HG03045 (cell line): ENCODE measurements around the gene RTF2.
A peak's percentile ranks its signal among the peaks of the same experiment; 100 is the strongest.

Source experiments
- ATAC-seq: cut with Tn5 transposase; IDR thresholded peaks from one replicate; pipeline ENCODE4 v1.9.1; 2021; ENCODE audit warnings: mild to moderate bottlenecking, moderate library complexity; ENCODE audit not compliant: unreplicated experiment

The RTF2 gene

GRCh38 chr20:56468316-56469076 lies at the start of gene RTF2:
Gene RTF2 (plus strand): TSS chr20:56468627. CDS start chr20:56468698, 71 bp downstream.
- peak; percentile 98 for ATAC-seq

DNA sequence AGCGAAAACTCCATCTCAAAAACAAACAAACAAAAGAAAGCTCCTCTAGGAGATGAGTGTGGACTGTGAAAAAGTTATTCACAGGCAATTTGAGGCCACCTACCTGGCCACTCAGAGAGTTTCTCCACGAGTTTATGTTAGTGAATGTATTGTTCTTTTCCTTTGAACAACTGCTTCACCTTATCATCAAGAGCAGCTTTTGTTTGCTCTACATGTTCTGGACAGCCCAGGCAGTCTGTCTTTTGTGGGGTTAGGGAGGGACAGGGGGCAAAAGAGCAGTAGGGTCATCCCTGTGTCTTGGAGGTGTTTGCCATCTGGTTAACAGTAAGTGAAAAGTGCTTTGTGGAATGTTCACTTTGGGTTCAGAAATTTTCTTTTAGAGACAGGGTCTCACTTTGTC lies 48.4 kb upstream of the RTF2 start:
- ATAC-seq = no peak

DNA sequence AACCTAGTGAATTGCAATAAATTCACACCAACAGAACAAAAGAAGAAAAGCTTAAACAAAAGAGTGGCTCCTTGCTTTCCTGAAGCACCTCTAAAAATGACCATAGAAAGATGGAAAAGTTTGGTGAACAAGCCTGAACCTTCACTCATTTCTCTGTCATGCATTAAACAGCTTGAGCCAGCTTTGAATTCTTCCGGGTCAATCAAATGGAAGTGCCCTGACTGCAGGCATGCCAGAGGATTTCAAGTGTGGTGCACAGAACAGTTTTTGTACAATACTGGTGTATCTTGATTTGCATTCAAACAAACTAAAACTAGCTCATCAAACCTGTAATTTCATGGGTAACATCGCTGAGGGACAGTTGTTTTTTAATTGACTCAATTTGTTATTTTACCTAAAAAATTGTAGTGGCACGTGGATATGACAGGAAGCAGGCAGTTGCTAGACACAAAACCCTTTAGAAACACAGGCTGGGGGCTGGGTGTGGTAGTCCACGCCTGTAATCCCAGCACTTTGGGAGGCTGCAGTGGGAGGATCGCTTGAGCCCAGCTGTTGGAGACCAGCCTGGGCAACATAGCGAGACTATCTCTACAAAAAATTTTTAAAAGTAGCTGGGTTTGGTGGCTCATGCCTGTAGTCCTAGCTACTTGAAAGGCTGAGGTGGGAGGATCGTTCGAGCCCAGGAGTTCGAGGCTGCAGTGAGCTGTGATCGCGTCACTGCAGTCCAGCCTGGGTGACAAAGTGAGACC lies 47.3 kb upstream of the RTF2 start:
- ATAC-seq = no peak

DNA sequence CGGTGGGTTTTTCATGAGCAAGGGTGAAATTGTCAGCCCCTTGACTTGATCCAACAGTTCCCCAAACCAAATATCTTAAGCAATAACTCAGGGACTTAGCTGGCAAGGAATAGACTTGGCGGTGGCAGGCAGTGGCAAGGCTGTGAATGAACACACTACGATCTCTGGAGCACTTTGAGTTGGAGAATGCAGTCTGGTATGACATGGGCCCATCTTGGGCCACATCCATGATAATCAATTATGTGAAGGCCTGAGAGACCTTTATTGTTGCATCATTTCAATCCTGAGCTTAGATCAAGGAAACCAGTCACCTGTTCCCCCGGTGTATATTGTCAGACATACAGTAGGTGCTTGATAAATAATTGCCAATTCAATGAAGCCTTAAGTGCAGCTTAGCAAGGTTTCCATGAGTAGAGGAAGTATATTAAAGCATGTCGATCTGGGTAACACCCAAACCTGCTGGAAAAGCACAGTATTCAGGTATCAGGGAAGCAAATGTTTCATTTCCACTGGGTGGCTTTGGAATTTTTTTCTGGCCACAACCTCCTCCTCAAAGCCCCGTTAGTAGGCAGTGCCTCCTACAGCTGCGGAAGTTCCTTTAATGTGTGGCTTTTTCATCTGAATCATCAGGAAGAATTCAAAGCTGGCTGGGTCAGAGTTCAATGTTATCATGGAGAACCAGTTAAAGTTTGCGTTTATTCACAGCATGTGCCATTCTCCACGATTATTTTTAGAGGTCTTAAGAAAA lies 46.2 kb upstream of the RTF2 start:
- ATAC-seq = no peak

- no peak for ATAC-seq
Measured at GRCh38 chr20:56422824-56423189, 45.6 kb upstream of the RTF2 start.

DNA sequence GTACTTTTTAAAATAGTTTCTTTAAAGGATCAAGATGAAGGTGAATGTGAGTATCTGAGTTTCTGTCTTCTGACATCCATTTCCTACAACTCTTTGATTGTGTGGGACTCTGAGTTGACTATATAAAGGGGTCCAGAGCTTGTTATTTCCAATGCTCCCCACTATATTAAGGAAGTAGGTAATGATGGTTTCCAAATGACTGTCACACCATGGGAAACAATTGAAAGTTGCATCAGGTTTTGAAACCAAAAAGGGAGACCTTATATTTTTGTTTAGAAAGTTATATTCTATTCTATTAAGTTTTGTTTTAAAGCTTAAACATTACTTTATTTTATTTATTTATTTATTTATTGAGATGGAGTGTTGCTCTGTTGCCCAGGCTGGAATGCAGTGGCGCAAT lies 45.2 kb upstream of the RTF2 start:
- no peak for ATAC-seq

GRCh38 chr20:56423886-56424285 lies 44.5 kb upstream of the RTF2 start:
- no peak for ATAC-seq

DNA sequence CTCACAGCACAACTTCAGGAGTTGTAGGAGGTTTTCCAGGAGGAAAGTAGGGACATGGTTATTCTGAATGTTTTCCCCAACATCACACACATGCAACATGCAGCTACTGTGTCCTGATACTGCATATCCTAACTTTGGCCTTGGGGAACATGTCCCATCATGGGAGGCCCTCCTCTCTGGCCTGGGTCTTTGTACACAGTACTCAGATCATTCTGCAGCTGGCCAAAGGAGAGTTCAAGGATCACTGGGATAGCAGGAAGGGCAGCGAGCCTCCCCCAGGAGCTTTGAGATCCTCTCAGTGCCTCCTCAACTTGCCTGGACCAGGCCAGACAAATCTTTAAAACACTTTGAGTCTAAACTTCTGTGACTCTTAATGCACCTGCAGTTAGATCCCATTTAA lies 43.5 kb upstream of the RTF2 start:
- ATAC-seq = no peak

GRCh38 chr20:56426026-56426425 lies 42.4 kb upstream of the RTF2 start:
- ATAC-seq = no peak

GRCh38 chr20:56426926-56427325 lies 41.5 kb upstream of the RTF2 start:
- ATAC-seq = no peak

GRCh38 chr20:56427797-56428196 lies 40.6 kb upstream of the RTF2 start:
- ATAC-seq = no peak

DNA sequence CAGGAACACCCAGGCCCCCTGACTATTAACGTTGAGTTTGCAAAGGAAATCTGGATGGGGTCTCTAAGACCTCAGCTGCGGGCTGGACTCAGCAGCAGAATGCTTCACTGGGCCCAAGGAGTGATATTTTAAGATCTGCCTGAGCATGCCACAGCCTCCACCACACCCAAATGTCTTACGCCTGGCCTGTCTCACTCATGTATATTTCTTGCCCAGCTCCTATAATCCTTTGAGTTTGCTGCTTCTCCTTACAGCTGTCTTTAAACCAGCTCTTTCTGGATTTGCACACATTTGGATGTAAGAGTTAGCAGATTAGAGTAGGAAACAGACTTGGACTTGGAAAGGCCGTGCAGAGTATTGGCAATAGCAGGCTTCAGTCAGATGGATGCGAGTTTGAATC lies 40.0 kb upstream of the RTF2 start:
- no peak for ATAC-seq

GRCh38 chr20:56428881-56429280 lies 39.5 kb upstream of the RTF2 start:
- ATAC-seq = no peak

DNA sequence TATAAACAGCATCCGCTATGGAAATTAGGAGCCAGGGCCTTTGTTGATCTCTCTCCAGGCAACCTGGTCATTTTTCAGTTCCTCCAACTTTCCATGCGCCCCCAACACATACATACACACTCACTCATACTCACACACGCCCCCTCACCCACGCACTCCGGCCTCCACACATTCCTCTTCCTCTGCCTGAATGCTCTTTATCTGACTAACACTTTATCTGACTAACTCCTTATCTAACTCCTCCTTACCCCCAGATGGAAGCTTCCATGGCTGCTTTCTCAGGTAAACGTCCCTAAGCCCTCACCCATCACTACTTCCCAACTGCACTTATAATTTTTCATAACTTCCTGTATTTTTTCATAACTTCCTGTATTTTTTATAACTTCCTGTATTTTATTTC lies 38.9 kb upstream of the RTF2 start:
- ATAC-seq = no peak

- ATAC-seq = no peak
Measured at GRCh38 chr20:56429941-56430340, 38.5 kb upstream of the RTF2 start.

DNA sequence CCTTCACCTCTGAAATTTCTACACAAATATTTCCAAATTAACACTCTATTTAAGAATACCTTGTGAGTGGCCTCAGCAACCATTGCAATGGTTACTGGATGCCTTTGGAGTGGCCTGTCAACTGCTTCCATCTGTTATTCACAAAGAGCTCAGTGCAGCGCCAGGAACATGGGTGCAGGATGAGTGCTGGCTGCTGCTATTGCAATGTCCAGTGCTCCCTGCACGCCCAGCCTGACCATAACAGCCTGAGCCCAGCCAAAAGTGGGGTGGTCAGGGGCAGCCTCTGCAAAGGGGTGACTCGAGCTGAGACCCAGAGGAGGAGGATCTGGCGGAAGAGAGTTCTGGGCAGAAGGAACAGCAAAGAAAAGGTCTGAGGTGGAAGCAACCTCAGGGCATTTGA lies 38.0 kb upstream of the RTF2 start:
- ATAC-seq = no peak

DNA sequence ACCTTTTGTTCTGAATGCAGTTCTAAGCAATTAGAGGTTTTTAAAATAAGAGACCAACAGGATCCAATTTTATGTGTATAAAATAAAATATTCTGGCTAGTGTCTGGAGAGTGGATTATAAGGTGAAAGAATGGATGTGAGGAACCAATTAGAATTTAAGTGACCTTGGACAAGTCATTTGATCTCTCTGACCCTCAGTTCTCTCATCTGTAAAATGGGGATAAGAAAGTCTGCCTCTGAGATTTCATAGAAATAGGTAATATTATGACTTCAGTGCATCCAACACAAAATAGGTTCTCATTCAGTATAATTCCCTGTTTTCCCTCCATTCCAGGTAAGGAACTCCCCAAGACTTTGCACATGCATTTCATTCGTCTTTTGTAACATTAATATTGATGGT lies 37.5 kb upstream of the RTF2 start:
- no peak for ATAC-seq

DNA sequence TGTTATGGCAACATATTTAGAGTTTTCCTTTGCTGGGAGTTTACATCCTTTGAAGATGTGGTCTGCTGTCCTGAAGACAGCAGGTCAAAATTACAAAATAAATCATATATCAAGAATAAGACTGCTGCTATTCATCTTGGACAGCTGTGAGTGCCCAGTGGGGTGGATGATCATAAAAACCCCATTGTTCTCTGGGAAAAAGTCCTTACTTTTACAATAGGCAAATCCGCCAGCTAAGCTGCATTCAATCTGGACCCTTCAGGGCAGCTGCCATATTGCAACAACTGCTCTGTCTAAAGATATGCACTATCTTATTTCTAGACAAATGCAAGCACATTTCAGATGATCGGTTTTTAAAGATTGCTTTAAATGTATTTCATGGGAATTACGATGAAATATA lies 37.0 kb upstream of the RTF2 start:
- no peak for ATAC-seq

DNA sequence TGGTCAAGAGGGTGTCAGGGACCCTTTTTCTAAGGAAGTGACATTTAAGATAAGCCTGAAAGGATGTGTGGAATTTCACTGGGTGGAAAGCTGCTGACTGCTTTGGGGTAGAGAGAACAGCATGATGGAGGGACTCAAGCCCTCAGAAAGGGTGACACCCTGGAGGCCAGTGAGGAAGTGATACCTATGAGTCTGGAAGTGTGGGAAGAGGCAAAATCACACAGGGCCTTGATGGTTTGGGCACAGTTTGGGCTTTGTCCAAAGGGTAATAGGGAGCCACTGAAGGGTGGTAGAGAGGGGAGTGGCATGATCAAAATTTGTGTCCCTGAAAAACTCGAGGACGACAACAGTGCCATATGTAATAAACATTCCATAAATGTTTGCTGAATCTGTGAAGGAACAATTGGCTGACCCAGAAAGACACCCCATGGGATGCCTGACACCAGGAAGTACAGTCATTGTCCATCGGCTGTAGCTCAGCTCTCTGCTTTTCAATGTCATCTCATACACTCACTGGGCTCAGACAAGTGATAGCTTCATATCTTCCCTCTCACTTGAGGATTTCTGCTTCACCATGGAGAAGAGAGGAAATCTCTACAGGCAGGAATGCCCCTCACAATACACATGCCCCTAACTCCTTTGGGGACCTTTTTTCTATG lies 35.1 kb upstream of the RTF2 start:
- no peak for ATAC-seq

DNA sequence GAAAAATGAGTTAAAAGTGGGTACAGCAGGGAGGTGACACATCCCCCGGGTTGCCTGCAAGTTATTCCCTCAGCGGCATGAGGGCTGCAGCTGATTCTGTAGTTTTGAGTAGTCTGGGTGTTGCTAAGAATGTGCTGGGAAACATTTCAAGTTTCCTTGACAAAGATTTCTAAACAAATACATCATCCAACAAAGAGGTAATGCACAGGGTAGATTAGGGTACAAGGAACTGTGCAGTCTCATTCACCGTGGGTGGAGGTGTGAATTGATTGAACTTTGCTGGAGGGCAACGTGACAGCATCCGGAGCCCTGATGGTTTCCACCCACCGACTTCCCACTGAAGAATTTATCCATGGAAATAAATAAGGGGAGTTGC lies 34.6 kb upstream of the RTF2 start:
- ATAC-seq = no peak

GRCh38 chr20:56437196-56437960 lies 31.0 kb upstream of the RTF2 start:
- ATAC-seq = no peak
